ENCODE results near the gene STARD7. TPM values are rescaled to one million over a fixed set of nuclear protein-coding genes. Genes with fewer than 3 reads are reported as not detected.
A peak's percentile ranks its signal among the peaks of the same experiment; 100 is the strongest.

Gene STARD7
- total RNA-seq, 4 donors from 2014 or later: 78.4 to 120 (median 112) TPM

DNA sequence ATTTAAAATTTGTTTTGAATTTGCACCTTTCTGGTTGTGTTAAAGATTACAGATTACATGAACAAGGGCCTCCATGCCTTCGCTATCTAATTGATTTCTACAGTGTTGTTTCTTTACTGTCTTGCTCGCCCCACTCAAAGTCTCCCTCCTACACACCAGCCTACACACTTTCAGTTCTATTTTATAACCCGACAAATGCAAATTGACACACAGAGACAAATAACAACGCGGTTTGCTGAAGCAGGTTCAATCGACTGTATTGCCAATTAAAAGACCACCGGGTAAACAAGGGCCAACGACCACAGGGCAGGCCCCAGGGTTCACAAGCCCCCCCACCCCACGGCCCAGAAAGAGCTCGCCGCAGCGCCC, 869 bp downstream of the STARD7 start:
- Histone ChIP-seq H3K9me3 (no peaks in the 10 kb centered on the region), H3K36me3 (no peaks in the 10 kb centered on the region), H3K4me3 (peak overlapping the region; percentile 69 to 95 (median 77)), H3K27ac (peak overlapping the region; percentile 91 to 96 (median 95)), H3K4me1 (peaks cover 4 to 54% (median 12%) of the 10 kb centered on the region in 4 donors), H3K27me3 (no peaks in the 10 kb centered on the region)
- TF ChIP-seq POLR2A (IDR thresholded peaks at IDR 0.05): no peak
- TF ChIP-seq, protein P1, sequence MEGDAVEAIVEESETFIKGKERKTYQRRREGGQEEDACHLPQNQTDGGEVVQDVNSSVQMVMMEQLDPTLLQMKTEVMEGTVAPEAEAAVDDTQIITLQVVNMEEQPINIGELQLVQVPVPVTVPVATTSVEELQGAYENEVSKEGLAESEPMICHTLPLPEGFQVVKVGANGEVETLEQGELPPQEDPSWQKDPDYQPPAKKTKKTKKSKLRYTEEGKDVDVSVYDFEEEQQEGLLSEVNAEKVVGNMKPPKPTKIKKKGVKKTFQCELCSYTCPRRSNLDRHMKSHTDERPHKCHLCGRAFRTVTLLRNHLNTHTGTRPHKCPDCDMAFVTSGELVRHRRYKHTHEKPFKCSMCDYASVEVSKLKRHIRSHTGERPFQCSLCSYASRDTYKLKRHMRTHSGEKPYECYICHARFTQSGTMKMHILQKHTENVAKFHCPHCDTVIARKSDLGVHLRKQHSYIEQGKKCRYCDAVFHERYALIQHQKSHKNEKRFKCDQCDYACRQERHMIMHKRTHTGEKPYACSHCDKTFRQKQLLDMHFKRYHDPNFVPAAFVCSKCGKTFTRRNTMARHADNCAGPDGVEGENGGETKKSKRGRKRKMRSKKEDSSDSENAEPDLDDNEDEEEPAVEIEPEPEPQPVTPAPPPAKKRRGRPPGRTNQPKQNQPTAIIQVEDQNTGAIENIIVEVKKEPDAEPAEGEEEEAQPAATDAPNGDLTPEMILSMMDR (IDR thresholded peaks at IDR 0.05): no peak
- DNase-seq: no peak

DNA sequence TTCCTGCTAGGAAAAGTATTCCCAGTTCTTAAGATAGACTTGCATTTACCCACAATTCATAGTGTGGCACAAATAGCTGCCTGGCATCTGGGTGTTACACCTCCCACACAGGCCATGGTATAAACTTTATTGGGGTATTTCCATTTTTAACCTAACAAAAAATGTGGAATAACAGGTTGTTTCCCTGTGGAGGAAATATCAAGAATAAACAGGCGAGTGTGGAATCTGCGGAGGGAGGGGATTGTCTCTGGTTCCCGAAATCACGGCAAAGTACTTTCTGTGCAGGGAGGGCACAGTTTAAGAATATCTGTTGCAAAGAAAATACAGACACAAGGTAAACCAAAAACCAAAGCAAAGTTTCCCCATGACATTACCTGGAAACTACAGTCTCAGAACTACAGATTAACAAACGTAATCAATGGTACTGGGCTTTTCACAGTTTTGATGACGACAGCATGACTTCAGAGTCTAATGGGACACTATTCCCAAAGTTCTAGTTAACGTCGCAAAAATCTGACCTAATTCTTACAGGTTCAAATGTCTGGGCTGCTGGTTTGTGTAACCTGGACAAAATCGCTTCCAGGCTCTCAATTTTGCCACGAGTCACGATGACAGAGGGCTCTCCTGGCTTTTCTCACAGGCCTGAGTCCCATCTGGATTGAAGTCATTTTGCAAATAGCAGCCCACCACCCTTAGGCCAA, 1.4 kb downstream of the STARD7 start:
- Histone ChIP-seq H3K4me3 (peak overlapping the region; percentile 69 to 95 (median 77)), H3K9me3 (no peaks in the 10 kb centered on the region), H3K4me1 (peaks cover 4 to 59% (median 15%) of the 10 kb centered on the region in 4 donors), H3K27ac (peak overlapping the region; percentile 91 to 96 (median 95)), H3K36me3 (no peaks in the 10 kb centered on the region), H3K27me3 (no peaks in the 10 kb centered on the region)
- no peak for DNase-seq
- TF ChIP-seq, protein P1 (IDR thresholded peaks at IDR 0.05): no peak
- no peak for TF ChIP-seq POLR2A (IDR thresholded peaks at IDR 0.05)

DNA sequence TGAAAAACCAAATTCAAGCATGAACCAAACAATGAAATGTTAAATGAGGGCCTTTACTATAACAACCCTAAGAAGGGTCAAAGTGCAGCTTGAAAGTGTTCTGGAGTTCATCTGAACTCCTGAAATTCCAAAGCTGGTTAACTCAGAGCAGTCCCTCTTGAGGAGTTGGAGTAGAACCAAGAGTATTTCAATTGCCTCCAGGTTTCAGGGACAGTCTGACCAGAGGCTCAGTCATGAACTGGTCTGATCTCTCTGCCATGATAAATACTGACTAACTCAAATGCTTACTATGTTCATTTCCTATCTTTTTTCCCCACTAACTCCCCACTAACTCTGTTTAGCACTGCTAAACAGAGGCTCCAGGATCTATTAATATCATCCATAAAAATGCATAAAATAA, 2.7 kb downstream of the STARD7 start:
- H3K9me3 ChIP-seq: no peaks in the 10 kb centered on the region
- H3K27me3 ChIP-seq: no peaks in the 10 kb centered on the region
- TF ChIP-seq POLR2A (IDR thresholded peaks at IDR 0.05): no peak
- TF ChIP-seq, protein P1 (IDR thresholded peaks at IDR 0.05): no peak
- no peak for DNase-seq
- H3K36me3 ChIP-seq: no peaks in the 10 kb centered on the region
- H3K4me1 ChIP-seq: peaks cover 4 to 66% (median 17%) of the 10 kb centered on the region in 4 donors
- peak overlapping the region in 2 of 4 donors; percentile 14 to 27 for H3K27ac ChIP-seq
- peak overlapping the region in 2 of 4 donors; percentile 3 to 27 for H3K4me3 ChIP-seq

DNA sequence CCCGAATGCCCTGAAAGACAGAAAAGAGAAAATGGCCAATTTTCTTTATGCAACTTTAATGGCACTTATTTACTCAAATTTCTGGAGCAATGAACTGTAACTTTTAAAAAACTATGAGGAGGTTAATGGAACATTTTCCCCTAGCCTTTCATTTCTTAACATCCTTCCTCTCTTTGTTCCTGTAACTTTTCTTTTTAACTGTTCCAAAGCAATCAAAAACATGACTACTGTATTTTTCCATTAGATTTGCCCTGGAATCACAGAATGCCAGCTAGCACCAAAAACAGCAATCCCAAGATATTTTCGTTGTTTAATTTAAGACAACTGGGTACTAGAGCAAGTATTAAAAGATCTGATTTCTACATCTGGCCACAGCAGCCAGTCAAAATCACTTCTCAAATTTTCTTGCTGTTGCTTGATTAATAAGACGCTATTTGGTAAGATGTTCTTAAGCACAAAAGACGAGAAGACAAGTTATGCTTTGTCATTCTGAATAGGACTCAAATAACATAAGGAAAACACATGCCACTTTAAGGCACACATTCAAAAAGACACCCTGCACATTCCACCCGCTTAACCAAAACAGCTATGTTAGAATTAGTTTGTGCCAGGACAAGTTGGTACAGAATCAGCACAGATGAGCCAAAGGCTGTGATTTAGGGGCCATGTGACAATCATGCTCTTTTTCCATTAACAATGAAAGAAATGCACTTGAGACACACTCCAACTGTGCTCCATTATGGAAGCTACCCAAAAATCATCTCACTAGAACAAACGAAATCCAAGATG, 3.6 kb downstream of the STARD7 start:
- peak overlapping the region in 3 of 4 donors; percentile 12 to 68 (median 14) for H3K27ac ChIP-seq
- no peak for TF ChIP-seq POLR2A (IDR thresholded peaks at IDR 0.05)
- TF ChIP-seq, protein P1 (IDR thresholded peaks at IDR 0.05): no peak
- H3K27me3 ChIP-seq: no peaks in the 10 kb centered on the region
- H3K4me1 ChIP-seq: peaks cover 4 to 73% (median 16%) of the 10 kb centered on the region in 4 donors
- no peak for DNase-seq
- no peaks in the 10 kb centered on the region for H3K36me3 ChIP-seq
- H3K9me3 ChIP-seq: no peaks in the 10 kb centered on the region
- peak overlapping the region in 1 of 4 donors; percentile 15 for H3K4me3 ChIP-seq

DNA sequence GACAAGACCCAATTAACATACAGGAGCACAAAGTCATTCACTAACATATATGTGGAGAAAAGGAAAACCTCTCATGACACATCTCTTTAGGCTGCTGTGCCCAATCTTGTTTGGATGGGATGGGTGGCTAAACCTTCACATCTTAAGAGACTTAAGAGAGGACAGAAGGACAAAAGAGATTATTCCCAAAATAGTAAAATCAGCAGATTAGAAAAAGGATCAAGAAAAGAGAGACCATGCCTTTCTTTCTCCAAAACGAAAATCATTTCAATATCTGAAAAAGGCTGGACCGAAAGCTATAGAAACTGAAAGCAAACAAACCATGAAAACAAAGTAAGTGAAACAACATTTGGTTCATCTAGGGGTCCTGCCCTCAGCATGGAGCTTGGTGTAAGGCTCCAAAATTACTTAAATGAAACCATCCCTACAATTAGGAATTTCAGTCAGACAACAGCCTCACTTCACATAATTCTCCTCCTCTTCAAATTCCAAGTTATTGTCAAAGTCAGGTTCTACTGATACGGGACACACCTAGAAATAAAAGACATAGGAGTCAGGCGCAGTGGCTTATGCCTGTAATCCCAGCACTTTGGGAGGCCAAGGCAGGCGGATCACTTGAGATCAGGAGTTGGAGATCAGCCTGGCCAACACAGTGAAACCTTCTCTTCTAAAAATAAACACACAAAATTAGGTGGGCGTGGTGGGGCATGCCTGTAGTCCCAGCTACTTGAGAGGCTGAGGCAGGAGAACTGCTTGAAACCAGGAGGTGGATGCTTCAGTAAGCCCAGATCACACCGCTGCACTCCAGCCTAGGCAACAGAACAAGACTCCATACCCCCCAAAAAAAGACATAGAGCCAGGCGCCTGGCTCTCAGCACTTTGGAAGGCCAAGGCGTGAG, 5.2 kb downstream of the STARD7 start:
- Histone ChIP-seq H3K27ac (peak overlapping the region; percentile 52 to 68 (median 57)), H3K4me3 (peak overlapping the region in 3 of 4 donors; percentile 5 to 24 (median 13)), H3K36me3 (no peaks in the 10 kb centered on the region), H3K4me1 (peaks cover 4 to 74% (median 16%) of the 10 kb centered on the region in 4 donors), H3K27me3 (no peaks in the 10 kb centered on the region), H3K9me3 (no peaks in the 10 kb centered on the region)
- no peak for DNase-seq
- TF ChIP-seq, protein P1 (IDR thresholded peaks at IDR 0.05): no peak
- TF ChIP-seq POLR2A (IDR thresholded peaks at IDR 0.05): no peak

Data from Peyer's patch (tissue), 4 donors.